Measurements from ENCODE around the gene TRIM31.
A peak's percentile ranks its signal among the peaks of the same experiment; 100 is the strongest.

The TRIM31 gene

DNA sequence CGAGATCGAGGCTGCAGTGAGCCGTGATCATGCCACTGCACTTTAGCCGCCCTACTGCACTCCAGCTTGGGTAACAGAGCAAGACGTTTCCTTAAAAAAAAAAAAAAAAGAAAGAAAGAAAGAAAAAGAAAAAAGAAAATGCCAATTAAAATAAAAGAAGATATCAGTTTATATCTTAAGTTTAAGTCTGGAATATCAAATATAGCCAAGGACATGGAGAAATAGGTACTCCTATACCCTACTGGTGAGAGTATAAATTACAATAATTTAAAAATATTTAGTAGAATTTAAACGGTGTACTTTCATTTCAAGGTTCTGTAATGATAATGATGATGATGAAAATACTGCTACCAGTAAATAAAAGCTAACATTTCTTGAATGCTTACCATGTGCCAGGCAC is 3.8 kb upstream of the TRIM31 start:
- ATAC-seq (no peak), DNase-seq (no peak)

GRCh38 chr6:30113841-30114240 is 951 bp upstream of the TRIM31 start:
- DNase-seq = no peak
- no peak for ATAC-seq

DNA sequence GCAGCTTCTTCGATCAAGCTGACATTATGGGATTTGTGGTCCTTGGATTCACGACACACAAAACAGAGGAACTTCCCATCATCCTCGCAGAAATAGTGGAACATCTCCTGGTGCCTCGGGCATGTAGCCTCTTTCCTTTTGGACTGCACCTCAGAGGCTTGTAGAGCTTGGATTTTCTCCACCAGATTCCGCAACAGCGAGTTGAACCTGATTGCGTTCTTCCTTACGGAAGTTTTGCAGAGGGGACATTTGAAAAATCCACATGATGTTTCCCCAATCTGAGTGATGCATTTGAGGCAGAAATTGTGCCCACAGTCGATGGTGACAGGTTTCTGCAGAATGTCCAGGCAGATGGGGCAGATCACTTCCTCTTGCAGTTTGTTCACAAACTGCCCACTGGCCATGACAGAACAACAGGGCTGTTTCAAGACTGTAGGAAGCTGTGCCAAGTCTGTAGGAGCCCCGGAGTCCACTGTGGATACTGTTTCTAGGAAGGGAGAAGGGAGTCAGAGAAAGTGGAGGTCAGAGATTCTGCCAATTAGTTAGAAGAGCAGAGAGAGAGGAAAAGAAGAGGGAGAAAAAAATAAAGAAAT is 392 bp downstream of the TRIM31 start:
- no peak for ATAC-seq
- no peak for DNase-seq

DNA sequence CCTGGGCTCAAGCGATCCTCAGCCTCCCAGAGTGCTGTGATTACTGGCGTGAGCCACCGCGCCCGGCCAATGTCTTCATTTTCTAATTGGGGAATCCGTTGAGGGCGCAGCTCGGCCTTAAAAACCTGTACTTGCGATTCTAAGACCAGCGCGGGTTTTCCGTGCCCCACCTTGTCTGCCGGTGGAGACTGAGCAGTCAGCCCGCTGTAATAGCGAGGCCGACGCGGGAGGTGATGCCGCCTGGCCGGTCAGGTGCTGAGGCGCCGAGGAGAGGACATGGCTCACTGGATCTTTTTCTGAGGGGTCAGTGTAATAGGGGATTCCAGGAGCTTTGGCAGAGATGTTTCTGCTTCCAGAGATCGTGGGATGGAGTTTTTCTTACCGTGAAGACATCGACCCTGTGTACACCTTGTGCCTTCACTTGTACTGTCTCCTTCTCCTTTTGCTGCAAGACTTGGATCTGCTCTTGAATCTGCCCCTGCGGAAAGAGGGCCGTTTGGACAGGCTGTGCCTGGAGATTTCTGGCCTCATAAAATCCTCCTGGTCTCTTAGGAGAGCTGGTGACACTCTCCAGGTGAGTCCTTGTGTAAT is 1.5 kb downstream of the TRIM31 start:
- DNase-seq = no peak
- no peak for ATAC-seq

DNA sequence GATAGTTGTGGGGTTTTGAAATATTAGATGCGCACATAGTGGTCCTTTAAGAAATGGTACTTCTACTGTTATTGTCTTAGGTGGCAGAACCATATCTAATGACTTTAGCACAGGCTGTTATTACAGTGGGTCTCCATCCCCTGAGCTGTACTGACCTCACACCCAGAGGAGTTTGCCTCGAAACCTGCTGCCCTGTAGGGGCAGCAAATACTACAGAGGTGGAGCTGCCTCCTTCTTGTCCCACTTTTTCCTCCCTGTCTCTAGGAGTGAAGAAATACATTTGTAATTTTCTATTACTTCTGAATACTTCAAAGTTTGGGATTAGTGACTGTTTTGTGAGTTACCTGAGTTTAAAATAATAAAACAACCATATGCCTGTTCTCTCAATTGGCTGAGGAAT is 8.2 kb downstream of the TRIM31 start:
- ATAC-seq (no peak), DNase-seq (no peak)

- DNase-seq (no peak), ATAC-seq (no peak)
These were observed 9.1 kb downstream of the TRIM31 start for GRCh38 chr6:30103872-30104179.

GRCh38 chr6:30102970-30103871 is 9.7 kb downstream of the TRIM31 start:
- ATAC-seq (peak; percentile 82), DNase-seq (peak; percentile 83)

- DNase-seq = no peak
- peak; percentile 8 for ATAC-seq
These were observed 10.4 kb downstream of the TRIM31 start for GRCh38 chr6:30102414-30102969.

- DNase-seq = peak; percentile 87
- ATAC-seq = peak; percentile 75
These were observed 11.2 kb downstream of the TRIM31 start for GRCh38 chr6:30101444-30102413.

DNA sequence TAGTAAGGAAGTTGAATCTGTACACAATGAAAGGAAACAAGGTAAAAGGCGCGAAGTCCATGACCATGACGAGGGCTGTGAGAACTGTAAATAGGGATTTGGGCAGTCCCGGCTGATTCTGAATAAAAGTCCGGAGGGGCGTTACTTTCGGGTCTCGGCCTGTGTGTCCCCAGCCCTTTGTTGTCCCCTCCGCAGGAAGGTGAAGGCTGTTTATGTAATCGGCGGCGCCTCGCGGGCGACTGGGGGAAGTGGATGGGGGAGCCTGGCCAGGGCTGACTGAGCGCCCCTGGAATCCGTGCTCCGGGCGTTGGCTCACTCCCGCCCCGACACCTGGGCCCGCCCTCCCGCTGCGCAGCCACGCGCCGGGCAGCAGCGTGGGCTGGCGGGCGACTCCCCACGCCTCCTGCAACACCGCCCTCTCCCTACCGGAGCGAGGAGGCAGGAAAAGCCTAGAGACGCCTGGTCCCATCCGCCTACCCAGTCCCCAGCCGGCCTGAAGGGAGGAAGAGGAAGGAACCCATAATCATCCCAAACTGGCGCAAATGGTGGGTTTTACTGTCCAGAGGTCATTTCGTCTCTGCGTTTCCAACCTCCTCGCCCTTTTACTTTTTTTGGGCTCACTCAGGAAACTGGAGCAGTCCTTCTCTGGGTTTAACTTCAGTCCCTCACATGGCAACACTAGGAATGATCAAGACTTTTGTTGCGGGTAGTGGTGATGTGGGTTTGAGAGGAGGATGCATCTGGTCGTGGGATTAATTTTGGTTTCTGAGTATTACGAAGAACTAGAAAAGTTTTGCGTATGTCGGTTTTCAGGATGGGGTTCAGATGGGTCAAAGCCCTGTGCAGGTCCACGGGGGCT is 12.1 kb downstream of the TRIM31 start:
- peak; percentile 33 for DNase-seq
- ATAC-seq = no peak

DNA sequence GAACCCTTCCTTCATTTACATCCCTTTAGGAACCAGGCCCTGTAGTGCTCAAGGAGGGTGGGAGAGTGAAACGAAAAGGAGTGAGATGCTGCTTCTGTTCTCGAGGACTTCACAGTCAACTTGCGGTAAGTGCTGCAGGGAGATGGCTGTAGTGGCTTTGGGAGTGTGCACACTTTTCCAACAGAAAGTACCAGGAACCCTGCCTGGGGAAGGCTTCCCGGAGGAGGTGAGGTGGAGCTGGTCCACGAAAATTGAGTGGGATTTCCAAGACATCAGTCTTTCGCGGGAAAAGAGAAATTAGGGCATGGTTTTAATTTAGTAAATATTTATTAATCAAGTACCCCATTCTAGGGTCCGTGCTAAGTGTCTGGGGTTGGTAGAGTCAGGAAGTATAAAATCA is 12.7 kb downstream of the TRIM31 start:
- ATAC-seq (no peak), DNase-seq (no peak)

- ATAC-seq (no peak), DNase-seq (no peak)
These were observed 14.8 kb downstream of the TRIM31 start for GRCh38 chr6:30097902-30098768.

DNA sequence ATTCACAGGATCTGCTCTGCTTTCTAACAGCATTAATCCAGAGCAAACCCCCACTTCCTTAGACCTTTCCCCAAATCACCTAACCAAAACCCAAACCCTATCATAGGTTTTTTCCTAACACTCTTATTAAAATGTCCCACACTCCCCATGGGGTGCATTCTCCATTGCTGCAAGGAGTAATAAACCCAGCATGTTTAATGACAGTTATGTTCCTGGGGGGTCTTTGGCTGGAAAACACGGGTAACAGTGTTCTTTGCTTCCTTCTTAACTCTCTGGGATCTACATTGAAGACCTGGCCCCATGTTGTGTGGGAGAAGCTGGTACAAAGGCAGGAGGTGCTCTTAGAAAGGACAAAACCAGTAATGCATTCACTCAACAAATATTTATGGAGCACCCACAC is 16.1 kb downstream of the TRIM31 start:
- ATAC-seq (no peak), DNase-seq (no peak)

DNA sequence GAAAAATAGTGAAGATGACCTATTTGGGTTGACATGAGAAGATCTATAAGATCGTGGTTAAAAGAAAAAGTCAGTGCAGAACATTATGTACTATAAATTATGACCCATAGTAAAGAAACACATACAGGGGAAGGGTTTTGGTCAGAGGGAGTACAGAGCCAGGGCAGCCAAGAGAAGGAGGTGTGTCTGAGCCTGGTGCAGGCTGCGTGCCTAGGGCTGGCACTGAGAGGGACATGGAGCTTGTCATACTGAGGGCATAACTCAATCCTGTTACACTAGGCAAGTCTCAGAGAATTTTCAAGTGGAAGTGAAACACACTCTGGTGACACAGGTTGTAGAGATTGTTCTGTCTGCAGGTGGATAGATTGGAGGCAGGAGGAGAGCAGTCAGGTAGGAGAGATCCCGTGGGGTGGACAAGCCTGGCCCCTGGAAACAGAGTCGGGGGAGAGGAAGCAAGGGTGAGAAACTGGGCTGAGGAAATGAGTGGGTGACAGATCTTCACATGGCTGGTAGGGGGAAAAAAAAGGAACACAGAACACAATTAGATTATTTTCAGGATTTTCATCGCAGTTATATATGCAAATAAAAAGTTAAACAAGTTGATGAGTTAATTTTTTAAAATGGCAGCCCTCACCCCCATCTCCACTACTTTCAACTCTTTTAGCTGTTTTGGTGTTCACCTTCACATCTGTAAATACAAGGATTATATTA is 18.8 kb downstream of the TRIM31 start:
- DNase-seq = no peak
- ATAC-seq = no peak

DNA sequence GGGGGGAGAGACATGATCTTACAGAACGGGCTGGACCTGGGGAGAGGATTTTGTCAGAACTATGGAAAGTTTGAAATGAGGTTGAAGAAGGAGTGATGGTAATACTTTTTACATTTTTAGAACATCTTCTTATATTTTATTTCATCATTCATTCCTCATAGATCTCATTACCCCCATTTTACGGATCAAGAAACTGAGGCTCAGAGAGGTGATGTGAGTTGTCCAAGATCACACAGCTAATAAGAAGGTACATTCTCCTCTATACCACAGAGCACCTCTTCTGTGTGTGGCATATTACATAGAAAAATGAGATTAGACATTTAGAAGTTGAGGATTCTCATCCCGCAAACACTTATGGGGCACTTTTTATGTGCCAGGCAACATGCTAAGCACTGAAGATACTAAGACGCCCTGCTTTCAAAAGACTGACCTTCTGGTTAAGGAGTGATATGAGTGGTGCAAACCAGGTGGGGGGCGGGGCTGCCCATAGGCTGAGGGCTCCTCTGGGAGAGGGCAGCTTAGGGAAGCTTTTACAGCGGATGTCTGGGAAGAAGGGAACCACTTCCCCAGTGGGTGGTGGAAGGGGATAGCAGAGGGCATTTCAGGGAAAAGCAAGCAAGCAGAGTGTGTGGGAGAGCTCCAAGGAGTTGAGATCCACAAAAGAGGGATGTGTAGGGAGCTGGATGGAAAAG is 19.9 kb downstream of the TRIM31 start:
- DNase-seq = no peak
- ATAC-seq = no peak

GRCh38 chr6:30091577-30092381 is 21.1 kb downstream of the TRIM31 start:
- DNase-seq = no peak
- no peak for ATAC-seq

GRCh38 chr6:30087876-30088275 is 25.0 kb downstream of the TRIM31 start:
- DNase-seq = no peak
- ATAC-seq = no peak

DNA sequence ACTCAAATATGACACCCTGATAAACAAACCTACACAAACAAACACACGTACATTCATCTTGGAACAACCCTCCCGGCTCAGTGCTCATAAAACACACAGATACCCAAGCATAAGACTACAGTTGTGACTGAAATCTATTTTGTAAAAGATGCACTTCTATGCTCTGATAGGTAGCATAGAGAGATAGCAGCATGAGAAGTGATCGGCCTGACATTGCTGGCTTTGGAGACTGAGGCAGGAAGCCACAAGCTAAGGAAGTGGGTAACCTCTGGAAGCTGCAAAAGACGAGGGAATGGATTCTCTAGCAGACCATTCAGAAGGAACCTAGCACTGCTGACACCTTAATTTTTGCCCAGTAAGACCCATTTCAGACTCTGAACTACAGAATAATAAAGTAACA is 35.7 kb downstream of the TRIM31 start:
- no peak for ATAC-seq
- no peak for DNase-seq

Data from stimulated activated naive CD8-positive, alpha-beta T cell treated with anti-CD3 and anti-CD28 coated beads, Interleukin-15, Interleukin-2, amounts not matched to agents 100 U/mL and 50 U/mL, for 24 hours (primary cell).